Mesenchymal stem cell (in vitro differentiated cells and primary cell): Measurements from ENCODE around the gene LKAAEAR1.

Experiments used
- DNase-seq: peaks from one replicate; pipeline ENCODE4 v3.0.0-alpha.2; 2013
- H2AFZ ChIP-seq: one replicate; pipeline ENCODE4 v1.6.1; 2013; ENCODE audit warnings: low read depth, mild to moderate bottlenecking, control low read depth, inconsistent platforms, low read length, moderate library complexity
- H2AK5ac ChIP-seq: 2 replicates; pipeline ENCODE4 v1.6.1; 2013; ENCODE audit warnings: low read length, moderate library complexity, mild to moderate bottlenecking, inconsistent platforms; ENCODE audit not compliant: severe bottlenecking
- H2BK120ac ChIP-seq: one replicate; pipeline ENCODE4 v1.6.1; 2013; ENCODE audit warnings: low read depth, mild to moderate bottlenecking, inconsistent platforms, low read length, moderate library complexity
- H2BK12ac ChIP-seq, 2 experiments: one replicate each; pipeline ENCODE4 v1.6.1; 2013; ENCODE audit warnings: inconsistent platforms in 2 of 2, low read length in 2 of 2, mild to moderate bottlenecking in 2 of 2, moderate library complexity in 2 of 2, control low read depth in 1 of 2
- H2BK15ac ChIP-seq: one replicate; pipeline ENCODE4 v1.6.1; 2013; ENCODE audit warnings: mild to moderate bottlenecking, low read depth, inconsistent platforms; ENCODE audit not compliant: poor library complexity, severe bottlenecking
- H2BK5ac ChIP-seq: 2 replicates; pipeline ENCODE4 v1.6.1; 2013; ENCODE audit warnings: low read depth, mild to moderate bottlenecking, low read length, control low read depth, inconsistent platforms; ENCODE audit not compliant: poor library complexity, severe bottlenecking
- H3K14ac ChIP-seq, 2 experiments: one replicate each; pipeline ENCODE4 v1.6.1; 2013; ENCODE audit warnings: inconsistent platforms in 2 of 2, low read length in 2 of 2, control low read depth in 1 of 2, mild to moderate bottlenecking in 1 of 2, moderate library complexity in 1 of 2
- H3K18ac ChIP-seq, 2 experiments: one replicate each; pipeline ENCODE4 v1.6.1; 2013; ENCODE audit warnings: inconsistent platforms in 2 of 2, low read length in 2 of 2, control low read depth in 1 of 2, low read depth in 1 of 2, mild to moderate bottlenecking in 1 of 2
- H3K23ac ChIP-seq, 2 experiments: one replicate each; pipeline ENCODE4 v1.6.1; 2013; ENCODE audit warnings: inconsistent platforms in 2 of 2, low read length in 2 of 2, mild to moderate bottlenecking in 2 of 2, moderate library complexity in 2 of 2, control low read depth in 1 of 2
- H3K27ac ChIP-seq: 2 replicates; pipeline ENCODE4 v1.5.1; 2013; ENCODE audit warnings: mild to moderate bottlenecking, moderate library complexity, low read length, control low read depth, inconsistent platforms; ENCODE audit not compliant: poor library complexity, severe bottlenecking
- H3K27me3 ChIP-seq, 2 experiments: 2 replicates each; pipeline versions ENCODE4 v1.6.1 to v1.7.0; 2013; ENCODE audit warnings: low read length in 2 of 2, mild to moderate bottlenecking in 2 of 2, moderate library complexity in 2 of 2, control low read depth in 1 of 2, inconsistent platforms in 1 of 2; ENCODE audit not compliant: control insufficient read depth in 1 of 2, insufficient read depth in 1 of 2
- H3K36me3 ChIP-seq, 2 experiments: 2 replicates each; pipeline versions ENCODE4 v1.6.1 to v1.7.0; 2013; ENCODE audit warnings: low read length in 2 of 2, control low read depth in 1 of 2, inconsistent platforms in 1 of 2, low read depth in 1 of 2, mild to moderate bottlenecking in 1 of 2; ENCODE audit not compliant: insufficient read depth in 2 of 2, control insufficient read depth in 1 of 2
- H3K4ac ChIP-seq, 2 experiments: one replicate each; pipeline ENCODE4 v1.6.1; 2013; ENCODE audit warnings: inconsistent platforms in 2 of 2, low read length in 2 of 2, mild to moderate bottlenecking in 2 of 2, moderate library complexity in 2 of 2, control low read depth in 1 of 2, low read depth in 1 of 2
- H3K4me1 ChIP-seq: 2 replicates; pipeline ENCODE4 v1.6.1; 2013; ENCODE audit warnings: low read depth, low read length, control low read depth; ENCODE audit not compliant: control insufficient read depth, insufficient read depth
- H3K4me2 ChIP-seq: 2 replicates; pipeline ENCODE4 v1.6.1; 2013; ENCODE audit warnings: low read length, mild to moderate bottlenecking, inconsistent platforms; ENCODE audit not compliant: poor library complexity, severe bottlenecking
- H3K4me3 ChIP-seq, 2 experiments: 2 replicates each; pipeline versions ENCODE4 v1.5.1 to v1.7.0; 2013; ENCODE audit warnings: low read length in 2 of 2, mild to moderate bottlenecking in 2 of 2, control low read depth in 1 of 2, low read depth in 1 of 2; ENCODE audit not compliant: insufficient read depth in 1 of 2
- H3K79me1 ChIP-seq: replicated peaks from 2 replicates; pipeline ENCODE4 v1.6.1; 2013; ENCODE audit warnings: mild to moderate bottlenecking, control low read depth, low read length, inconsistent platforms; ENCODE audit not compliant: poor library complexity, severe bottlenecking
- H3K9ac ChIP-seq: 2 replicates; pipeline ENCODE4 v1.7.0; 2013; ENCODE audit warnings: mild to moderate bottlenecking, low read length, moderate library complexity
- H3K9me3 ChIP-seq: 2 replicates; pipeline ENCODE4 v1.7.0; 2013; ENCODE audit warnings: mild to moderate bottlenecking, low read length; ENCODE audit not compliant: control insufficient read depth
- H4K8ac ChIP-seq: one replicate; pipeline ENCODE4 v1.6.1; 2013; ENCODE audit warnings: inconsistent platforms, mild to moderate bottlenecking, low read length, moderate library complexity
- H4K91ac ChIP-seq: one replicate; pipeline ENCODE4 v1.6.1; 2013; ENCODE audit warnings: mild to moderate bottlenecking, low read length, inconsistent platforms
- WGBS: methylation state at CpG from one replicate; pipeline ENCODE4 v1.1.7; 2013; ENCODE audit warnings: mixed read lengths; 5-methylcytosine and 5-hydroxymethylcytosine counted together

Gene LKAAEAR1

GRCh38 chr20:64099086-64099786 is 15.0 kb upstream of the LKAAEAR1 start:
- H2AK5ac ChIP-seq: no peak overlapping the region
- H3K9me3 ChIP-seq: no peaks in the 10 kb centered on the region
- no peak overlapping the region for H3K9ac ChIP-seq
- H3K4ac ChIP-seq: no peak overlapping the region
- WGBS: 87% methylated on average over 20 of the region's 21 CpGs
- no peak overlapping the region for H3K18ac ChIP-seq
- DNase-seq: no peak
- no peak overlapping the region for H3K14ac ChIP-seq
- no peak overlapping the region for H3K4me2 ChIP-seq
- H2BK15ac ChIP-seq: no peak overlapping the region
- no peaks in the 10 kb centered on the region for H3K79me1 ChIP-seq
- H2BK120ac ChIP-seq: no peak overlapping the region
- H2BK12ac ChIP-seq: no peak overlapping the region
- no peak overlapping the region for H4K91ac ChIP-seq
- H3K27me3 ChIP-seq: peaks cover 47 to 49% of the 10 kb centered on the region in 2 experiments
- H3K4me1 ChIP-seq: peaks cover 18% of the 10 kb centered on the region
- no peak overlapping the region for H3K27ac ChIP-seq
- no peak overlapping the region for H4K8ac ChIP-seq
- H3K36me3 ChIP-seq: peaks cover 0 to 10% of the 10 kb centered on the region in 2 experiments
- H2AFZ ChIP-seq: no peak overlapping the region
- H3K4me3 ChIP-seq: no peak overlapping the region
- H3K23ac ChIP-seq: no peak overlapping the region
- H2BK5ac ChIP-seq: no peak overlapping the region

- H3K27me3 ChIP-seq: peaks cover 40 to 42% of the 10 kb centered on the region in 2 experiments
- no peak overlapping the region for H2BK15ac ChIP-seq
- no peak overlapping the region for H2BK120ac ChIP-seq
- H3K27ac ChIP-seq: no peak overlapping the region
- H3K9me3 ChIP-seq: no peaks in the 10 kb centered on the region
- H3K4me1 ChIP-seq: peaks cover 12% of the 10 kb centered on the region
- H3K36me3 ChIP-seq: peaks cover 0 to 10% of the 10 kb centered on the region in 2 experiments
- no peak overlapping the region for H3K4me3 ChIP-seq
- 89% methylated on average over 28 of the region's 28 CpGs for WGBS
- H4K8ac ChIP-seq: no peak overlapping the region
- H3K4ac ChIP-seq: no peak overlapping the region
- no peak overlapping the region for H3K4me2 ChIP-seq
- DNase-seq: no peak
- H3K79me1 ChIP-seq: no peaks in the 10 kb centered on the region
- H2AFZ ChIP-seq: no peak overlapping the region
- no peak overlapping the region for H2BK5ac ChIP-seq
- no peak overlapping the region for H4K91ac ChIP-seq
- H3K14ac ChIP-seq: peak overlapping the region in 1 of 2 experiments; percentile 4
- H3K23ac ChIP-seq: no peak overlapping the region
- no peak overlapping the region for H3K18ac ChIP-seq
- H2BK12ac ChIP-seq: no peak overlapping the region
- H3K9ac ChIP-seq: no peak overlapping the region
- H2AK5ac ChIP-seq: no peak overlapping the region
Measured at GRCh38 chr20:64098471-64099013, 14.3 kb upstream of the LKAAEAR1 start.

- Histone ChIP-seq H2BK120ac (no peak overlapping the region), H3K79me1 (no peaks in the 10 kb centered on the region), H3K9me3 (no peaks in the 10 kb centered on the region), H3K36me3 (peaks cover 0 to 10% of the 10 kb centered on the region in 2 experiments), H2AFZ (no peak overlapping the region), H3K9ac (no peak overlapping the region), H3K4me1 (peaks cover under 1% of the 10 kb centered on the region), H2BK5ac (no peak overlapping the region), H4K91ac (no peak overlapping the region), H3K27ac (no peak overlapping the region), H2AK5ac (no peak overlapping the region), H3K14ac (no peak overlapping the region), H4K8ac (no peak overlapping the region), H2BK12ac (no peak overlapping the region), H3K4me3 (no peak overlapping the region), H2BK15ac (no peak overlapping the region), H3K4me2 (no peak overlapping the region), H3K18ac (no peak overlapping the region), H3K27me3 (peaks cover 28 to 41% of the 10 kb centered on the region in 2 experiments), H3K23ac (no peak overlapping the region), H3K4ac (no peak overlapping the region)
- no peak for DNase-seq
- WGBS: 70% methylated on average over 6 of the region's 6 CpGs
Measured at GRCh38 chr20:64096535-64096934, 12.3 kb upstream of the LKAAEAR1 start.

- Histone ChIP-seq H3K23ac (no peak overlapping the region), H3K4me2 (no peak overlapping the region), H4K91ac (no peak overlapping the region), H2AFZ (no peak overlapping the region), H2AK5ac (no peak overlapping the region), H2BK5ac (no peak overlapping the region), H3K27ac (no peak overlapping the region), H2BK120ac (no peak overlapping the region), H3K4me1 (no peaks in the 10 kb centered on the region), H2BK15ac (no peak overlapping the region), H4K8ac (no peak overlapping the region), H3K27me3 (peaks cover 22 to 39% of the 10 kb centered on the region in 2 experiments), H3K4me3 (no peak overlapping the region), H3K9me3 (no peaks in the 10 kb centered on the region), H3K79me1 (no peaks in the 10 kb centered on the region), H3K9ac (no peak overlapping the region), H3K18ac (no peak overlapping the region), H3K4ac (no peak overlapping the region), H2BK12ac (no peak overlapping the region), H3K36me3 (peaks cover 0 to 10% of the 10 kb centered on the region in 2 experiments), H3K14ac (peak overlapping the region in 1 of 2 experiments; percentile 31)
- WGBS: 90% methylated on average over 11 of the region's 11 CpGs
- no peak for DNase-seq
Measured at GRCh38 chr20:64095927-64096326, 11.7 kb upstream of the LKAAEAR1 start.
